ENCODE data around the gene ART5.
"Not testable (repeated sequence)": the region's sequence is repeated elsewhere in the genome, so short reads cannot be mapped to it uniquely, and the experiment has no call there.

ART5 gene

GRCh38 chr11:3644817-3645235 is 3.0 kb upstream of the ART5 start, which contains the start of gene ART1:
Gene ART1 (plus strand): TSS chr11:3645128. CDS start chr11:3659214, 14,086 bp downstream.
- H3K27me3 ChIP-seq, result peaks cover 21 to 27% (median 25%) of the 10 kb centered on the region in 11 experiments
- peaks cover 7 to 35% (median 20%) of the 10 kb centered on the region in 11 experiments; a peak in 19 of 22 replicates for H3K9me3 ChIP-seq (replicated peaks in 1 of 11)
- no peak within 1 kb of the TSS for H3K27ac ChIP-seq
- TF ChIP-seq Cebpa-rat (IDR thresholded peaks at IDR 0.05), result no peak
- H4K20me1 ChIP-seq, result no peaks in the 10 kb centered on the region
- H3K4me3 ChIP-seq, result no peak within 1 kb of the TSS
- peaks cover 8 to 17% (median 11%) of the 10 kb centered on the region in 10 experiments; a peak in 18 of 20 replicates for H3K4me1 ChIP-seq
- H3K36me3 ChIP-seq, result no peaks in the 10 kb centered on the region
- H3K4me2 ChIP-seq, result no peak within 1 kb of the TSS
- H3K9ac ChIP-seq, result no peak within 1 kb of the TSS

- not testable (repeated sequence) for H3K36me3 ChIP-seq, H3K27ac ChIP-seq, H4K20me1 ChIP-seq
- Histone ChIP-seq H3K4me2 (peak overlapping the region; percentile 78 to 95 (median 90); a peak in 21 of 22 replicates), H3K27me3 (peaks cover 21 to 27% (median 25%) of the 10 kb centered on the region in 11 experiments), H3K9ac (peak overlapping the region in 4 of 11 experiments; percentile 71 to 80 (median 76); a peak in 6 of 22 replicates), H3K9me3 (replicated peaks in 1 of 11) (peaks cover 7 to 35% (median 20%) of the 10 kb centered on the region in 11 experiments; a peak in 19 of 22 replicates), H3K4me3 (peak overlapping the region in 1 of 10 experiments; percentile 64; a peak in 2 of 20 replicates), H3K4me1 (peaks cover 8 to 32% (median 22%) of the 10 kb centered on the region in 10 experiments; a peak in 18 of 20 replicates)
Measured at GRCh38 chr11:3643102-3643546, 1.3 kb upstream of the ART5 start.

- Histone ChIP-seq H3K4me3 (peak overlapping the region; percentile 50 to 69 (median 59)), H4K20me1 (no peaks in the 10 kb centered on the region), H3K9me3 (replicated peaks in 1 of 11) (peaks cover 7 to 35% (median 20%) of the 10 kb centered on the region in 11 experiments; a peak in 19 of 22 replicates), H3K9ac (peak overlapping the region; percentile 54 to 80 (median 71); a peak in 21 of 22 replicates), H3K36me3 (no peaks in the 10 kb centered on the region), H3K4me1 (peaks cover 8 to 32% (median 22%) of the 10 kb centered on the region in 10 experiments; a peak in 18 of 20 replicates), H3K27me3 (peaks cover 21 to 27% (median 25%) of the 10 kb centered on the region in 11 experiments), H3K4me2 (peak overlapping the region; percentile 78 to 95 (median 90)), H3K27ac (peak overlapping the region in 10 of 11 experiments; percentile 22 to 68 (median 56); a peak in 17 of 22 replicates)
- no peak for TF ChIP-seq Cebpa-rat (IDR thresholded peaks at IDR 0.05)
Measured at GRCh38 chr11:3642071-3642951, 519 bp upstream of the ART5 start.

GRCh38 chr11:3641191-3641590 is 601 bp downstream of the ART5 start:
- H3K27ac ChIP-seq, result no peak overlapping the region
- H3K36me3 ChIP-seq, result no peaks in the 10 kb centered on the region
- peaks cover 7 to 35% (median 20%) of the 10 kb centered on the region in 11 experiments; a peak in 19 of 22 replicates for H3K9me3 ChIP-seq (replicated peaks in 1 of 11)
- no peak overlapping the region for H3K4me2 ChIP-seq
- peaks cover 8 to 32% (median 22%) of the 10 kb centered on the region in 10 experiments; a peak in 18 of 20 replicates for H3K4me1 ChIP-seq
- no peak overlapping the region for H3K9ac ChIP-seq
- no peak overlapping the region for H3K4me3 ChIP-seq
- H4K20me1 ChIP-seq, result no peaks in the 10 kb centered on the region
- H3K27me3 ChIP-seq, result peaks cover 21 to 27% (median 25%) of the 10 kb centered on the region in 11 experiments
- no peak for TF ChIP-seq Cebpa-rat (IDR thresholded peaks at IDR 0.05)

GRCh38 chr11:3639841-3640240 is 2.0 kb downstream of the ART5 start:
- H3K4me1 ChIP-seq, result peaks cover 8 to 32% (median 22%) of the 10 kb centered on the region in 10 experiments; a peak in 18 of 20 replicates
- H3K36me3 ChIP-seq, result no peaks in the 10 kb centered on the region
- TF ChIP-seq Cebpa-rat (IDR thresholded peaks at IDR 0.05), result no peak
- peaks cover 7 to 33% (median 17%) of the 10 kb centered on the region in 11 experiments; a peak in 19 of 22 replicates for H3K9me3 ChIP-seq (replicated peaks in 1 of 11)
- H3K4me3 ChIP-seq, result no peak overlapping the region
- H3K27ac ChIP-seq, result peak overlapping the region in 7 of 11 experiments; percentile 39 to 64 (median 52); a peak in 13 of 22 replicates
- H3K9ac ChIP-seq, result peak overlapping the region in 2 of 11 experiments; percentile 22 to 28; a peak in 1 of 22 replicates
- no peaks in the 10 kb centered on the region for H4K20me1 ChIP-seq
- H3K4me2 ChIP-seq, result peak overlapping the region in 9 of 11 experiments; percentile 7 to 65 (median 47); a peak in 12 of 22 replicates
- H3K27me3 ChIP-seq, result peaks cover 21 to 27% (median 25%) of the 10 kb centered on the region in 11 experiments

- peaks cover 21 to 25% (median 24%) of the 10 kb centered on the region in 11 experiments for H3K27me3 ChIP-seq
- TF ChIP-seq Cebpa-rat (IDR thresholded peaks at IDR 0.05), result no peak
- peaks cover 8 to 39% (median 22%) of the 10 kb centered on the region in 10 experiments; a peak in 18 of 20 replicates for H3K4me1 ChIP-seq
- H3K36me3 ChIP-seq, result no peaks in the 10 kb centered on the region
- no peak overlapping the region for H3K9ac ChIP-seq
- H3K4me2 ChIP-seq, result peak overlapping the region in 6 of 11 experiments; percentile 43 to 65 (median 58); a peak in 9 of 22 replicates
- H4K20me1 ChIP-seq, result no peaks in the 10 kb centered on the region
- peak overlapping the region in 5 of 11 experiments; percentile 25 to 64 (median 59); a peak in 8 of 22 replicates for H3K27ac ChIP-seq
- peaks cover 0 to 21% (median 8%) of the 10 kb centered on the region in 11 experiments; a peak in 9 of 22 replicates for H3K9me3 ChIP-seq (replicated peaks in 1 of 11)
- H3K4me3 ChIP-seq, result no peak overlapping the region
Measured at GRCh38 chr11:3638513-3638912, 3.3 kb downstream of the ART5 start.

GRCh38 chr11:3637201-3637600 is 4.6 kb downstream of the ART5 start:
- no peak overlapping the region for H3K4me3 ChIP-seq
- no peak for TF ChIP-seq Cebpa-rat (IDR thresholded peaks at IDR 0.05)
- H3K27ac ChIP-seq, result no peak overlapping the region
- H3K9ac ChIP-seq, result no peak overlapping the region
- peaks cover 10 to 13% (median 11%) of the 10 kb centered on the region in 11 experiments for H3K27me3 ChIP-seq
- no peaks in the 10 kb centered on the region for H3K36me3 ChIP-seq
- H3K9me3 ChIP-seq (replicated peaks in 1 of 11), result peaks cover 0 to 9% (median under 1%) of the 10 kb centered on the region in 11 experiments; a peak in 7 of 22 replicates
- H3K4me2 ChIP-seq, result no peak overlapping the region
- H4K20me1 ChIP-seq, result no peaks in the 10 kb centered on the region
- H3K4me1 ChIP-seq, result peaks cover 2 to 29% (median 13%) of the 10 kb centered on the region in 10 experiments; a peak in 16 of 20 replicates

- H3K27me3 ChIP-seq, result no peaks in the 10 kb centered on the region
- H3K4me1 ChIP-seq, result peaks cover 0 to 26% (median 13%) of the 10 kb centered on the region in 10 experiments; a peak in 11 of 20 replicates
- H3K9me3 ChIP-seq (replicated peaks in 1 of 11), result no peaks in the 10 kb centered on the region
- no peaks in the 10 kb centered on the region for H3K36me3 ChIP-seq
- H3K9ac ChIP-seq, result no peak overlapping the region
- no peak overlapping the region for H3K27ac ChIP-seq
- H3K4me2 ChIP-seq, result no peak overlapping the region
- TF ChIP-seq Cebpa-rat (IDR thresholded peaks at IDR 0.05), result no peak
- no peak overlapping the region for H3K4me3 ChIP-seq
- H4K20me1 ChIP-seq, result no peaks in the 10 kb centered on the region
Measured at GRCh38 chr11:3635641-3636375, 6.0 kb downstream of the ART5 start.
